Activated effector memory CD4-positive, alpha-beta T cell treated with Interleukin-2 at 50 U/mL for 16 hours (primary cell): Measurements from ENCODE around the gene SYDE1.
"Not testable (repeated sequence)": the region's sequence is repeated elsewhere in the genome, so short reads cannot be mapped to it uniquely, and the experiment has no call there.

ENCODE experiments used
- DNase-seq: peaks from one replicate; pipeline ENCODE4 v3.0.0-alpha.2; 2020

The SYDE1 gene, protein sequence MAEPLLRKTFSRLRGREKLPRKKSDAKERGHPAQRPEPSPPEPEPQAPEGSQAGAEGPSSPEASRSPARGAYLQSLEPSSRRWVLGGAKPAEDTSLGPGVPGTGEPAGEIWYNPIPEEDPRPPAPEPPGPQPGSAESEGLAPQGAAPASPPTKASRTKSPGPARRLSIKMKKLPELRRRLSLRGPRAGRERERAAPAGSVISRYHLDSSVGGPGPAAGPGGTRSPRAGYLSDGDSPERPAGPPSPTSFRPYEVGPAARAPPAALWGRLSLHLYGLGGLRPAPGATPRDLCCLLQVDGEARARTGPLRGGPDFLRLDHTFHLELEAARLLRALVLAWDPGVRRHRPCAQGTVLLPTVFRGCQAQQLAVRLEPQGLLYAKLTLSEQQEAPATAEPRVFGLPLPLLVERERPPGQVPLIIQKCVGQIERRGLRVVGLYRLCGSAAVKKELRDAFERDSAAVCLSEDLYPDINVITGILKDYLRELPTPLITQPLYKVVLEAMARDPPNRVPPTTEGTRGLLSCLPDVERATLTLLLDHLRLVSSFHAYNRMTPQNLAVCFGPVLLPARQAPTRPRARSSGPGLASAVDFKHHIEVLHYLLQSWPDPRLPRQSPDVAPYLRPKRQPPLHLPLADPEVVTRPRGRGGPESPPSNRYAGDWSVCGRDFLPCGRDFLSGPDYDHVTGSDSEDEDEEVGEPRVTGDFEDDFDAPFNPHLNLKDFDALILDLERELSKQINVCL

DNA sequence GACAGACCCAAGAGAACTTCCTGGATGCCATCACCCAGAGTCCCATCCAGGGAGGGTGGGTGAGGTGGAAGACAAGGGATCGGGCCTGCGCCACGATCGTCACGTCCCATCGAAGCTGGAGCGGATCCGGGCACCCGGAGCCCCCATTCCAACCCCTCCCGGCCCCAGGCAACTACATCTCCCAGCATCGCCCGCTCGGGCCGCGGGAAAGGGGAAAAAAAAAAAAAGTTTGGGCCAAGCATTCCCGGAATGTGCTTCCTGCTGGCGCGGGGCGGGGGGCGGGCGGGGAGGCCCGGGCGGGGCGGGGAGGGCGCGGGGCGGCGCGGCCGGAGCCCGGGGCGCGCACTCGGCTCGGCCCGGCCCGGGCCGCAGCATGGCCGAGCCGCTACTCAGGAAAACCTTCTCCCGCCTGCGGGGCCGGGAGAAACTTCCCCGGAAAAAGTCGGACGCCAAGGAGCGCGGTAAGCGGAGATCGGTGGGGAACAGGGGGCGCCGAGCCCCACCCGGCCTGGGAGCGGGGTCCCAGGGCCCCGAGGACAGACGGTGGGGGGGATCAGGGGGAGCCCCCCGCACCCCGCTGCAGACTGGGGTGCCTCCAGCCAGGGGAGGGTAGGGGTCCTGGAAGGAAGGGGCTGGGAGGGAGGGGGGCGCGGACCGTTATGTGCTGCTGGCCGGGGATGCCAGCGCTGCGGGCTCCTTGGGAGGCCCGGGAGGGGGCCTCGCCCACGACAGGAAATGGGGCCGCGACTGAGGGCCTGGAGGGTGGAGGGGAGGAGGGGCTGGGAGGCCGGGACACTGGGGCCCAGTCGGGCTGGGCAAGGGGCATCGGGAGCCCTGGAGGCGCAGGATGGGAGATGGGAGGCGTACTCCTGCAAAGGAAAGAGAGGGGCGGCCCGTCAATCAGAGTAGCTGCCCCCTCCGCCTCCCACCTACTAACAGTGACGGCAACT, at the start of gene SYDE1:
Gene SYDE1 (plus strand): TSS at position 341 of the 950 bp plus-strand sequence. CDS start 33 bp downstream, at position 374.
- DNase-seq, result no peak

DNA sequence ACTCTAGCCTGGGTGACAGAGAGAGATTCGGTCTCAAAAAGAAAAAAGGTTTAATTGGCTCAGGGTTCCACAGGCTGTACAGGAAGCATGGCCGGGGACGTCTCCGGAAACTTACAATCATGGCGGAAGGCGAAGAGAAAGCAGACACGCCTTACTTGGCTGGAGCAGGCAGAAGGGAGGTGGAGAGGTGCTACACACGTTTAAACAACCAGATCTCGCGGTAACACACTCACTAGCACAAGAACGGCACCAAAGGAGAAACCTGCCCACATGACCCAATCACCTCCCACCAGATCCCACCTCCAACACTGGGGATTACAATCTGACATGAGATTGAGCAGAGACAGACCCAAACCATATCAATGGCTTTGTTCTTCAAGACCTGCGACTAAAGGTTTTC, 45.2 kb upstream of the SYDE1 start:
- no peak for DNase-seq

DNA sequence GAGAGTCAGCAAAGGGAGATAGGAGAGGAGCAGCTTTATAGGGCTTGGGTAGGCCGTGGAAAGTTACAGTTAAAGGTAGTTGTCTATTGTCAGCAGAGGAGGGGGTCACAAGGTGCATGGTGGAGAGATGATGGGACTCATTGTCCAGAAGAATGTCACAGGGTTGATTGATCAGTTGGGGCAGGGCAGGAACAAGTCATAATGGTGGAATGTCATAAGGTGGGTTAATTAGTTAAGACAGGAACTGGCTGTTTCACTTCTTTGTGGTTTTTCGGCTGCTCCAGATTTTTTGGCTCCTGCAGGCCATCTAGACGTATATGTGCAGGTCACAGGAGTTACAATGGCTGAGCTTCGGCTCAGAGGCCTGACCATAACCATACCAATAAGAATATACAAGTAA, 36.8 kb upstream of the SYDE1 start:
- not testable (repeated sequence) for DNase-seq

DNA sequence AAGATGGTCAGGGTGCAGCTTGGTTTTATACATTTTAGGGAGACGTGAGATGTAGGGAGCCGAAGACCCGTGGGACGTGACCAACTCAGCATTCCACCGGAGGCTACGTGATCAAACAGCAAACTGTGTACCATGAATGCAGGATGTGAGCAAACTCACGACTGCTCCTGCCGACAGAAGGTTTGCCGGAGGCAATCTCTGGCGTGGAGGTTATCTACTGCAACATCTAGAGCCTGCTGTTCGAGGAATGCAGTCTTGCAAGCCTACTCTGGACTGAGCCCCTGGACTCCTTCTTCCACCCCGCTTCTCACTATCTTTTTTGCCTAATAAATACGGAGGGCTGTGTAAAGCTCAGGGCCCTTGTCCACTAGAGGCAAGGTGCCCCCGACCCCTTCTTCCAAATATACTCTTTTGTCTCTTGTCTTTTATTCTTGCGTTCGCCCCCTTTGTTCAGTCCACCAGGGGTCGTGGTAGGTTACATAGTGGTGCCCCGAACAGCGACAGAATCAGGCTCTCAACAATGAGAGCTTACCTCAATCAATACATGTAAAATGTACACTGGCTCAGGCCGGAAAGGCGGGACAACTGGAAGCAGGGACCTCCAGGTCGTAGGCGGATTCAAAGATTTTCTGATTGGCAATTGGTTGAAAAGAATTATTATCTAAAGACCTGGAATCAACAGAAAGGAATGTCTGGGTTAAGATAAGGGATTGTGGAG, 34.1 kb upstream of the SYDE1 start:
- DNase-seq, result no peak

DNA sequence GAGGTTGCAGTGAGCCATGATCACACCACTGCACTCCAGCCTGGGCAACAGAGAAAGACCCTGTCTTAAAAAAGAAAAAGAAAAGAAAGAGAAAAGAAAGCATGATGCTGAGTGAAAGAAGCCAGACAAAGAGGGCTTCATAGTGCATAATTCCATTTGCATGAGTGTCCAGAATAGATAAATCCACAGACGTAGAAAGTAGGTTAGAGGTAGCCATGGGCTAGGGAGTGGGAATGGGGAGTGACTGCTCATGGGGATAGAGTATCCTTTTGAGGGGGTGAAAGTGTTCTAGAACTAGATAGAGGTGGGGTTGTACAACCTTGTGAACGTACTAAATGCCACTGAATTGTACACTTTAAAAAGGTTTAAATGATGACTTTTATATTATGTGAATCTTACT, 32.8 kb upstream of the SYDE1 start:
- no peak for DNase-seq

DNA sequence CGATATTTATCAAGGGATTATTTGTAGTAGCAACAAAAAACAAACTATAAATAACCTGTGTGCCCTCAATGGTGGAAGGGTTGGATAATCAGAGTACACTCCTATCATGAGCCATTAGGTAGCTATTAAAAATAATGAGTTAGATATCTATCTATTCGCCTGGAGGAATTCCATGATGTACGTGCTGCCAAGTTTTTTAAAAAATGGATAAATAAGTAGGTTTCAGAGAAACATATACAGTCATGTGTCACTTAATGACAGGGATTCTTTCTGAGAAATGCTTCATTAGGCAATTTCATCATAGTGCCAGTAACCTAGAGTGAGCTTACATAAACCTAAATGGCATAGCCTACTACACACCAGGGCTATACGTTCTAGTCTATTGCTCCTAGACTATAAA, 31.4 kb upstream of the SYDE1 start:
- no peak for DNase-seq

DNA sequence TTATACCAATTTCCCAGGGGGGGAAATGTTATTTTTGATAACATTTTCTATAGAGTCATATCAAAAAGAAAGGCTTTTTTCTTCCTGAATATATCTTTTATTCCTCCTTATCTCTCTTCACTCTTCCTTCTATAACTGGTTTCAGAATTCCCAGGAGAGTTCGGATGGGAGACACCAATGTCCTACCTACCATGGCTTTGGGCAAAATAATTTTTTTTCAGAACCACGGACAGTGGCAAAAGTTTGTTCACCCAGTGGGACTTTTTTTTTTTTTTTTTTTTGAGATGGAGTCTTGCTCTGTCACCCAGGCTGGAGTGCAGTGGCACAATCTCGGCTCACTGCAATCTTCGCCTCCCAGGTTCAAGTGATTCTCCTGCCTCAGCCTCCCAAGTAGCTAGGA, 27.2 kb upstream of the SYDE1 start:
- DNase-seq, result not testable (repeated sequence)

DNA sequence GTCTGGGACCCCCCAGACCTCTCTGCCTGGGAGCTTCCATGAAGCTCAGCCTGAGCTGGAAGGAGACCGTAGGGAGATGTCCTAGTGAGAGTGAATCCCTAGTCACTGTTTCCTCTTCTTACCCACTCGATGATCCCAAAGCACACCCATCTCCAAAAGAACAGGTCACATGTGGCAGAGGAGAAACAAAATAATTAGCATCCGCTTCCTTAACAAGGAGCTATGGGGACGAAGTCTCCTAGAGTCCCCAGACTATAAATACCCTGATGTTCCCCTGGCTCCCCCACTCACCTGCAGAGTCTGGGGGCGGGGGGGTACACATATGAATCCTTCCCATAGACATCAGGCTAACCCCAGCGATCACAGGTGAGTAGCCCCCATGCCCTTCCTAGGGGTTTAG, 25.3 kb upstream of the SYDE1 start, which contains the start of gene OR1I1:
Gene OR1I1 (plus strand): TSS at position 301 of the 400 bp plus-strand sequence. CDS start 4,855 bp downstream, outside the sequence.
- DNase-seq, result no peak

DNA sequence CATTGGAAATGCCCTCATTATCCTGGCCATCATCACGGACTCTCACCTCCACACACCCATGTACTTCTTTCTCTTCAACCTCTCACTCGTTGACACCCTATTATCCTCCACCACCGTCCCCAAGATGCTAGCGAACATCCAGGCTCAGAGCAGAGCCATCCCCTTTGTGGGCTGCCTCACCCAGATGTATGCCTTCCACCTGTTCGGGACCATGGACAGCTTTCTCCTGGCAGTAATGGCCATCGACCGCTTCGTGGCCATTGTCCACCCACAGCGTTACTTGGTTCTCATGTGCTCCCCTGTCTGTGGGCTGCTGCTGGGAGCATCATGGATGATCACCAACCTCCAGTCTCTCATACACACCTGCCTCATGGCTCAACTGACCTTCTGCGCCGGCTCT, 20.0 kb upstream of the SYDE1 start:
- no peak for DNase-seq

DNA sequence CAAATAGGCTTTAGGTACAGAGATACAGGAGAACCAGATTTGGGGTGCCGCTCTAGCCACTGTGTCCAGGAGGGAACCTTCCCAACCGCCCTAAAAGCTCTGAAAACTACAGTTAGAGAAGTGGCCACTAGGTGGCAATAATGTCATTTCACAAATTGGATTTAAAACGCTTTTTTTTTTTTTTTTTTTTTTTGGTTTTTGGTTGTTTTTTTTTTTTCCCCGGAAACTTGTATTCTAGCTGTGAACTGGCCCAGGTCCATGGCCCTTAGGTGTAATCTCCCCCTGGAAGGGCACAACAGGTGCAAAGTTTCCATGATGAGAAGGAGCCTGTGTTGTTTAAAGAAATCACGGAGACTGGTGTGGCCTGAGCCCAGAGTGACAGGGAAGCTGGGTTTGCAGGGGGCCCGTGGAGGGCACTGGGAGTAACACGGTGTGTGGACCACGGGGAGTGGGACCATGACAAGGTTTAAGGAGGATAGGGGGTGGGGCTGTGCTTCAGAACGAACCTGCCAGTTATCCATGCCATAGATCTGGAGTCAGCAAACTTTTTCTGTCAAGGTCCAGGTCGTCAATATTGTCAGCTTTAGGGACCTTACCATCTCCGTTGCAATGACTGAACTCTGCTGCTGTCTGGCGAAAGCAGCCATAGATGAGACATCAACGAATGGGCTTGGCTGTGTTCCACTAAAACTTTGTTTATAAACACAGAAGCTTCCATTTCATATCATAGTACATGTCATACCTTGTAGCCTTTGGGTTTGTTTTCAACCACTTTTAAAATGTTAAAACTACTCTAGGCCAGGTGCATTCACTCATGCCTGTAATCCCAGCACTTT, 15.1 kb upstream of the SYDE1 start:
- peak; percentile 5 for DNase-seq

DNA sequence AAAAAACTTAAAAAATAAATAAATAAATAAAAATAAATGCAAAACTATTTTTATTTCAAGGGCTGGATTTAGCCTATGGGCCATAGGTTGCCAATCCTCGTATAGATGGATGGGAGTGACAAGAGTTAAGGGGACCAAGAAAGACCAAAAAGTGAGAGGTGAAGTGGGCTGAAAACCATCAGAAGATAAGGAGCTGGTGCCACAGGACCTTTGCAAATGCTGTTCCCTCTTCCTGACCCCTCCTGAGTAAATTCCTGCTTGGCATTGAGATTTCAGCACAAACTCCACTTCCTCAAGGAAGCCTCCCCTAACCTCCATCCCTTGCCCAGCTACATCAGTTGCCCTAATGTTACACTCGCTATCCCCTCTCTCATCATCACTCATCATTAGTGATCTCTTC, 14.2 kb upstream of the SYDE1 start:
- DNase-seq, result no peak

DNA sequence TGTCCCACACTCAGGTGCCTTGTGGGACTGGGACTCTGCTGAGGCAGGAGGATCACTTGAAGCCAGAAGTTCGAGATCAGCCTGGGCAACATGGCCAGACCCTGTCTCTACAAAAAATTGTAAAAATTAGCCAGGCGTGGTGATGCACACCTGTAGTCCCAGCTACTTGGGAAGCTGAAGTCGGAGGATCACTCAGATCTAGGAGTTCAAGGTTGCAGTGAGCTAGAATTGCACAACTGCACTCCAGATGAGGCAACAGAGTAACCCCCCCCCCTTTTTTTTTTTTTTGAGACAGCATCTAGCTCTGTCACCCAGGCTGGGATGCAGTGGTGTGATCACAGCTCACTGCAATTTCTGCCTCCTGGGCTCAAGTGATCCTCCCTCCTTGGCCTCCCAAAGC, 11.0 kb upstream of the SYDE1 start:
- DNase-seq, result no peak

DNA sequence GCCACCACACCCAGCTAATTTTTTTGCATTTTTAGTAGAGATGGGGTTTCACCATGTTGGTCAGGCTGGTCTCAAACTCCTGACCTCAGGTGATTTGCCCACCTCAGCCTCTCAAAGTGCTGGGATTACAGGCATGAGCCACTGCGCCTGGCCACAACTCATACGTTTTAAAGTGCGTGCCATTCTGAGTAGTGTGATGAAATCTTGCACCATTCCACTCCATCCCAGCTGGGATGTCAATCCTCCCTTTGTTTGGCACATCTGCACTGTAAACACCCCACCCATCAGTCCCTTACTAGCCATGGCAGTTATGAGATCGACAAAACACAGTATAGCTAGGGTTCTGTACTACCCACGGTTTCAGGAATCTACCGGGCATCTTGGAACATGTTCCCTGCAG, 9.2 kb upstream of the SYDE1 start:
- not testable (repeated sequence) for DNase-seq

DNA sequence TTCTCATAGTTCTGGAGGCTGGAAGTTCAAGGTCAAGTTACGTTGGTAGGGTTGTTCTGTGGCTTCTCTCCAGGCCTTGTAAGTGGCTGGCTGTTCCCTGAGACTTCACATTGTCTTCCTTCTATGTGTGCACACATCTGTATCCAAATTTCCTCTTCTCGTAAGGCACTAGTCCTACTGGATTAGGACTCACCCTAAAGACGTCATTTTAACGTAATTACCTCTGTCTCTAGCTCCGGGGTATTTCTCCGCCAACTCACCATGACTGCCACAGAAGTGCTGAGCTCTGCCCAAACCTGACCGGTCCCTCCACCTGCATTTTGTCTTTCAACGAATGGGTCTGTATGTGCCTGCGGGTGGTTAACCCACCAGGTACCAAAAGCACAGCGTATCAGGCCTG, 8.7 kb upstream of the SYDE1 start:
- DNase-seq, result no peak

DNA sequence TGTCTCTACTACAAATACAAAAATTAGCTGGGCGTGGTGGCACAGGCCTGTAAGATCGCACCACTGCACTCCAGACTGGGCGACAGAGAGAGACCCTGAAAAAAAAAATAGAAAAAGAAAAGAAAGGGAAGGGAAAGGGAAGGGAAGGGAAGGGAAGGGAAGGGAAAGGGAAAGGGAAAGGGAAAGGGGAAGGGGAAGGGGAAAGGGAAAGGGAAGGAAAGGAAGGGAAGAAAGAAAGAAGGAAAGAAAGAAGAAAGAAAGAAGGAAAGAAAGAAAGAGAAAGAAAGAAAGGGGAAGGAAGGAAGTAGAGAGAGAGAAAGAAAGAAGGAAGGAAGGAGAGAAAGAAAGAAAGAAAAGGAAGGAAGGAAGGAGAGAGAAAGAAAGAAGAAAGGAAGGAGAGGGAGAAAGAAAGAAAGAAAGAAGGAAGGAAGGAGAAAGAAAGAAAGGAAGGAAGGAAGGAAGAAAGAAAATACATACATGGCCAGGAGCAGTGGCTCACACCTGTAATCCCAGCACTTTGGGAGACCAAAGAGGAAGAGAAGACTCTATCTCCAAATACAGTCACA, 8.1 kb upstream of the SYDE1 start:
- no peak for DNase-seq

DNA sequence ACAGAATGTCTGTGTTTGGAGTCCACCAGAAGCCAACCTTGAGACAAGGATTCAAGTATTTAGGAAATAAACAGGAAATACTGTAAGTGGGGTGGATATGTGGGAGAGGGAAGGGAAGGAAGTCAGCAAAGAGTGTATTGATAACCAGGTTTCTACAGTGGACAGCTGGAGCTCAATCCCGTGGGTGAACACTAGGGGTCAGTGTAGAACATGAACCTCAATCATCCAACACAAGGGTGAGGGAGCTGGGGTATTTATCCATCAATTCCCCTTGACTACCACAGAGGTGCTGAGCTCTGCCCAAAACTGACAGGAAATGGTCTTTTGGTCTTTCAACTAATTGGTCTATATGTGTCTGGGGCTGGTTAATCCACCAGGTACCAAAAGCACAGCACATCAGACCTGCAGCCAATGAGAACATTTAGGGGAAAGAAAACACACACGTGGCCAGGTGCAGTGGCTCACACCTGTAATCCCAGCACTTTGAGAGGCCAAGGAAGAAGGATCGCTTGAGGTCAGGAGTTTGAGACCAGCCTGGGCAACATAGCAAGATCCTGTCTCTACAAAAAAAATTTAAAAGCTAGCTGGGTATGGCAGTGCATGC, 5.6 kb upstream of the SYDE1 start:
- no peak for DNase-seq

DNA sequence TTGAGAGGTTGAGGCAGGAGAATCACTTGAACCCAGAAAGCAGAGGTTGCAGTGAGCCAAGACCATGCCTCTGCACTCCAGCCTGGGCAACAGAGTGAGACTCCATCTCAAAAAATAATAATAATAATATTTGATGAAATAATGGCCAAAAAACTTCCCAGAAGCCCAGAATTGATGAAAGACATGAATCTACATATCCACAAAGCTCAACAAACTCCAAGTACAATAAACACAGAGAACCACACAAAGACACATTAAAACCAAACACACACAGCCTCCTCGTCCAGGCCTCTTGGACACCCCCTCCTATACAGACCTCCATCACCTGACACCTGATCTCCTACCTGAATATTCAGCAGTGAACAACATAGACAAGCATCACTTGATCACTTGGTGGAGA, 3.2 kb upstream of the SYDE1 start:
- DNase-seq, result no peak

DNA sequence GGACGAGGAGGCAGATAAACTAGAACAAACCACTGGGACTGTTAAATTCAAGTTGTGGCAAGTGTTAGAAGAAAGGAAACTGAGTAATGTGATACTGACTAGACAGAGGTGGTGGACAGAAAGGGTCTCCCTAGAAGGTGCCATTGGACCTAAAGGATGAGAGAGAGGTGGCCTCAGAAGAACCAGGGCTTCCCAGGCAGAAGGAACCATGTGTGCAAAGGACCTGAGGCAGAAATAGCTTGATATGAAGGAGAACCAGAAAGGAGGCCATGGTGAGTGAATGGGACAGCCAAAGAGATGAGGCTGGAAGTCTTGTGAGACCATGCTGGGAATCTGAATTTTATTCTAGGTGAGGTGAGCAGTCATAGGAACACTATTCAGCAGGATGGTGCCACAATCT, 2.8 kb upstream of the SYDE1 start:
- DNase-seq, result no peak

DNA sequence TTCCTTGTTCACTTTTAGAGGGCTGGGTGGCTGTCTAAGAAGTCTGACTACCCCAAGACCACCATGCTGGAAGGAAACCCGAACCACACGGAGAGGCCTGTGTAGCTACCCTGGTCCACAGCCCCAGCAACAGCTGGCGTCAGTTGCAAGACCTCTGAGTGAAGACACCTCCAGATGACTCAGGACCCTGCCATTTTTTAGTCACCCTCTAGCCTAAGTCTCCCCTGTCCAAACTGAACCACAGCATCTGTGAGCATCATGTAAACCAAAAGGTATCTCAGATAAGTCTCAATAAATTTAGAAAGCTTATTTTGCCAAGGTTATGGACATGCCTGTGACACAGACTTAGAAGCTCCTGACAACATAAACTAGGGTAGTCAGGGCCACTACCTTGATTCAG, 2.2 kb upstream of the SYDE1 start:
- no peak for DNase-seq

DNA sequence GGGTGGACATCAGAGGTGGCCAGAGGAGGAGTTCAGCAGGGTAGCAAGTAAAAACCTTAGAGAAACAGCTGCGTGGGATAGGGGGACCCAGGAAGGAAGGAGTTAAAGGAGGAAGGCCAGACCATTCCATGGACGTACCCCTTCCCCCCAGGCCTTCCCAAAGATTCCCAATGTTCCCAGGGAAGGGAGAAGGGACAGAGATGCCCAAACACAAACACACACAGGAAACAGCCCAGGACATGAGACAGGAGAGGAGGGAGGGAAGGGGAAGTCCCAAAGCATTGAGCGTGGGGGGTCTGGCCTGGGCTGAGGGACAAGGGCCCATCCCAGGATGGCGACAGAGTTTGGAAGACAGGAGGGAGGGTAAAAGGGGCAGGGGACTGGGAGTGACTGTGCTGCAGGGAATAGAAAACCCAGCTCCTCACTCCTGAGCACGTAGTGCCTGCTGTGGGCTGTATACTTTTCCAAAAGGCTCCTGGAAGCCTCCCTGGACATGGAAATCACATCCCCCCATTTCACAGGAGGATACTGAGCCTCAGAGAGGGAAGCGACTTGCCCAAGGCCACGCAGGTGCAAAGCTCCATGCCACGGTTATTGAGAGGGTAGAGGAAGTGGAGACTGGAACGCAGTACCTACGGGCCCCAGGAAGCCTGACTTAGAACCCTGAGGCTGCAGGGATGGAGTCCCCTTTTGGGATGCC, 1.1 kb downstream of the SYDE1 start:
- DNase-seq, result no peak
